ENCODE data around the gene TRANK1. TPM values are rescaled to one million over a fixed set of nuclear protein-coding genes. Genes with fewer than 3 reads are reported as not detected.

Gene TRANK1
- total RNA-seq, 1 experiment from 2014 or later = 1.1 TPM

GRCh38 chr3:36786921-36787890 is 157.6 kb downstream of the TRANK1 start:
- BruUV-seq (replicated peaks) = no TSS peak
- TF ChIP-seq EZH2 (IDR thresholded peaks at IDR 0.05) (no peak), CTCF (IDR thresholded peaks at IDR 0.05 in 2 of 3, conservative IDR thresholded peaks at IDR 0.05 in 1 of 3; ENCODE audit: borderline replicate concordance in 1 of 3, insufficient read depth in 1 of 3, low read depth in 2 of 3, low read length in 2 of 3) (no peak), SP1 (IDR thresholded peaks at IDR 0.05; ENCODE audit: low read depth) (no peak), EZH2phosphoT487 (IDR thresholded peaks at IDR 0.05; ENCODE audit: borderline replicate concordance) (no peak), YY1 (IDR thresholded peaks at IDR 0.05; ENCODE audit: extremely low read depth, insufficient replicate concordance, low read depth, low read length) (no peak), POLR2AphosphoS5 (IDR thresholded peaks at IDR 0.05; ENCODE audit: low read depth, low read length) (no peak)
- POLR2A ChIA-PET = no interaction called here
- Histone ChIP-seq H3K27ac (ENCODE audit: low read depth, low read length) (no peak overlapping the region), H3K27me3 (ENCODE audit: insufficient read depth, low read length) (peaks cover 58% of the 10 kb centered on the region), H3K4me2 (ENCODE audit: low read length) (no peak overlapping the region), H3K4me1 (ENCODE audit: control insufficient read depth in 1 of 2, insufficient read depth in 2 of 2, low read length in 2 of 2) (no peaks in the 10 kb centered on the region), H2AFZ (ENCODE audit: low read depth, low read length, poor library complexity, severe bottlenecking) (no peak overlapping the region), H3K9me2 (ENCODE audit: insufficient read depth) (no peaks in the 10 kb centered on the region), H3K9me3 (ENCODE audit: control insufficient read depth in 1 of 2, insufficient read depth in 1 of 2, low read depth in 1 of 2, low read length in 2 of 2) (no peaks in the 10 kb centered on the region), H3K4me3 (replicated peaks in 1 of 2; ENCODE audit: low read depth in 1 of 2, low read length in 2 of 2) (no peak overlapping the region), H3K79me2 (ENCODE audit: insufficient read depth, low read length) (no peaks in the 10 kb centered on the region), H3K36me3 (ENCODE audit: control insufficient read depth in 1 of 2, insufficient read depth in 2 of 2, low read length in 2 of 2) (no peaks in the 10 kb centered on the region), H4K20me1 (ENCODE audit: insufficient read depth) (no peaks in the 10 kb centered on the region), H3K9ac (ENCODE audit: low read length) (no peak overlapping the region)
- no peak for DNase-seq (ENCODE audit: low read depth, low spot score)
- RAD21 ChIA-PET (ENCODE audit: low non-redundant PET in 1 of 2, low total read pairs in 2 of 2, uncharacterized antibody in 2 of 2, unreplicated experiment in 2 of 2) = no interaction called here
- ATAC-seq = no peak
- intact Hi-C loops (cut with micrococcal nuclease) = no loop called here
- CTCF ChIA-PET = no interaction called here
